ENCODE measurements around the gene EIF4H. TPM values are rescaled to one million over a fixed set of nuclear protein-coding genes. Genes with fewer than 3 reads are reported as not detected.
"Not testable (repeated sequence)": the region's sequence is repeated elsewhere in the genome, so short reads cannot be mapped to it uniquely, and the experiment has no call there.

EIF4H gene
- total RNA-seq, 1 donor from 2014 or later = 209 TPM

- Mint-ChIP-seq H3K27ac (ENCODE audit: unreplicated experiment) (no peak overlapping the region), H3K9me3 (ENCODE audit: low read depth) (no peaks in the 10 kb centered on the region), H3K27me3 (ENCODE audit: low read depth) (no peaks in the 10 kb centered on the region), H3K4me3 (ENCODE audit: unreplicated experiment) (no peak overlapping the region), H3K4me1 (ENCODE audit: low read depth) (peaks cover 18% of the 10 kb centered on the region), H3K36me3 (ENCODE audit: low read depth) (no peaks in the 10 kb centered on the region)
- DNase-seq (ENCODE audit: low spot score) = no peak
- peak; percentile 78 for TF ChIP-seq CTCF (IDR thresholded peaks at IDR 0.05)
Observed at GRCh38 chr7:74164985-74165456, 9.1 kb upstream of the EIF4H start.

- no peak for TF ChIP-seq CTCF (IDR thresholded peaks at IDR 0.05)
- no peaks in the 10 kb centered on the region for H3K9me3 Mint-ChIP-seq (ENCODE audit: low read depth)
- H3K36me3 Mint-ChIP-seq (ENCODE audit: low read depth) = no peaks in the 10 kb centered on the region
- no peak for DNase-seq (ENCODE audit: low spot score)
- peaks cover 18% of the 10 kb centered on the region for H3K4me1 Mint-ChIP-seq (ENCODE audit: low read depth)
- H3K27me3 Mint-ChIP-seq (ENCODE audit: low read depth) = no peaks in the 10 kb centered on the region
- no peak overlapping the region for H3K4me3 Mint-ChIP-seq (ENCODE audit: unreplicated experiment)
- H3K27ac Mint-ChIP-seq (ENCODE audit: unreplicated experiment) = no peak overlapping the region
Observed at GRCh38 chr7:74165867-74166593, 8.1 kb upstream of the EIF4H start.

- H3K4me1 Mint-ChIP-seq (ENCODE audit: low read depth) = peaks cover 19% of the 10 kb centered on the region
- not testable (repeated sequence) for H3K36me3 Mint-ChIP-seq (ENCODE audit: low read depth); H3K9me3 Mint-ChIP-seq (ENCODE audit: low read depth); H3K27ac Mint-ChIP-seq (ENCODE audit: unreplicated experiment); H3K27me3 Mint-ChIP-seq (ENCODE audit: low read depth); H3K4me3 Mint-ChIP-seq (ENCODE audit: unreplicated experiment); DNase-seq (ENCODE audit: low spot score)
Observed at GRCh38 chr7:74167324-74167723, 6.8 kb upstream of the EIF4H start.

- no peak for DNase-seq (ENCODE audit: low spot score)
- no peaks in the 10 kb centered on the region for H3K9me3 Mint-ChIP-seq (ENCODE audit: low read depth)
- peak overlapping the region; percentile 94 for H3K27ac Mint-ChIP-seq (ENCODE audit: unreplicated experiment)
- H3K36me3 Mint-ChIP-seq (ENCODE audit: low read depth) = peaks cover 2% of the 10 kb centered on the region
- H3K27me3 Mint-ChIP-seq (ENCODE audit: low read depth) = no peaks in the 10 kb centered on the region
- H3K4me1 Mint-ChIP-seq (ENCODE audit: low read depth) = peaks cover 43% of the 10 kb centered on the region
- peak overlapping the region; percentile 83 for H3K4me3 Mint-ChIP-seq (ENCODE audit: unreplicated experiment)
- no peak for TF ChIP-seq CTCF (IDR thresholded peaks at IDR 0.05)
Observed at GRCh38 chr7:74173074-74173473, 1.1 kb upstream of the EIF4H start.

- no peak for DNase-seq (ENCODE audit: low spot score)
- Mint-ChIP-seq H3K9me3 (ENCODE audit: low read depth) (no peaks in the 10 kb centered on the region), H3K36me3 (ENCODE audit: low read depth) (peaks cover 2% of the 10 kb centered on the region), H3K4me1 (ENCODE audit: low read depth) (peaks cover 46% of the 10 kb centered on the region), H3K27ac (ENCODE audit: unreplicated experiment) (peak overlapping the region; percentile 94), H3K27me3 (ENCODE audit: low read depth) (no peaks in the 10 kb centered on the region), H3K4me3 (ENCODE audit: unreplicated experiment) (peak overlapping the region; percentile 83)
- no peak for TF ChIP-seq CTCF (IDR thresholded peaks at IDR 0.05)
Observed at GRCh38 chr7:74173491-74173865, 678 bp upstream of the EIF4H start.

GRCh38 chr7:74174606-74175082 lies 488 bp downstream of the EIF4H start:
- Mint-ChIP-seq H3K9me3 (ENCODE audit: low read depth) (no peaks in the 10 kb centered on the region), H3K4me1 (ENCODE audit: low read depth) (peaks cover 54% of the 10 kb centered on the region), H3K27me3 (ENCODE audit: low read depth) (no peaks in the 10 kb centered on the region), H3K36me3 (ENCODE audit: low read depth) (peaks cover 5% of the 10 kb centered on the region), H3K27ac (ENCODE audit: unreplicated experiment) (peak overlapping the region; percentile 88), H3K4me3 (ENCODE audit: unreplicated experiment) (peak overlapping the region; percentile 80)
- peak; percentile 41 for TF ChIP-seq CTCF (IDR thresholded peaks at IDR 0.05)
- DNase-seq (ENCODE audit: low spot score) = no peak
